Esophagus muscularis mucosa (tissue), 3 donors: Measurements from ENCODE around the gene WNT6.

Experiments used
- POLR2A ChIP-seq: fragments of 450-650 bp; IDR thresholded peaks from one replicate; pipeline ENCODE4 v1.6.1; 2017; ENCODE audit warnings: antibody characterized with exemption, moderate library complexity, mild to moderate bottlenecking, low read depth
- TF ChIP-seq, protein P1 (sequence below), 3 experiments: fragments of 200-600 bp in 2 of 3; fragments of 450-650 bp in 1 of 3; sonication (generic) in 2 of 3; IDR thresholded peaks; one replicate each; pipeline ENCODE4 v1.5.1; 2017 to 2019; ENCODE audit warnings: antibody characterized with exemption in 3 of 3, mild to moderate bottlenecking in 2 of 3, moderate library complexity in 1 of 3

DNA sequence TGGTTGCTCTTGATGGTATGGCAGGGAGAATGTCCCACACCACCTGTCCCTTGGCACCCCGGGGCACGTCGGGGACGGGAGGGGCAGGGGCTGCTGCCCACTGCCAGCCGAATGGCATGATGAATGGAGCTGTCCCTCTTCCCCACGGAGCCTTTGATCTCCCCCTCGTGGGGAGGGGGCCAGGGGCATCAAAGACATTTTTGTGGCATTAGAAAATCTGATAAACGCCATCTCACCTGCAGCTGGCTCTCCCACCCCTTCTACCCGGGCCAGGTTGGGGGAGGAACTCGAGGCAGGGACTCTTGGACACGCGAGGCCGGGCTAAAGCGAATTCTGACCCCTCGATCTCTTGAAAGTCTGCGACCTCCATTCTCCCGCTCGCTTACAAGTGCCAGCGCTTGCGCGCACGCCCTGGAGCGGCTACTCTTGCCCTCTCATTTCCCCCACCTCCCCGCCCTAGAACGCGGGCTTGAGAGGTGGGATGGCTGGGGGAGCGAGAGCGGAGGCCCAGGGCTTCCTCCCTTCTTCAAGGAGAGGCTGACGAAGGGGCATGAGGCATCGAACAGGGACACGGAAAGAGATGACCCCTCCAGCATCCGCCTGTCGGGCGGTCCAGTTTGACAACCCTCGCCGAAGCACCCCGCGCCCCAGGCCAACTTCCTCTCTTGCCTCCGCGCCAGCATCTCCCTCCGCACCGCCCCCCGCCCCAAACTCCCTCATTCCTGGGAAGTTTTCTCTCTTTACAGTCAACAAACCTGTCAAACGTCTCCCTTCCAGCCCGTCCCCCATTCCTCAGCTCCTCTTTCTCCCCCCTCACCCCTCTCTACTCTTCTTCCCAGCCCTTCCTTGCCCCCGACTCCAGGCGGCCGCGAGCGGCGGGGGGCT lies 692 bp upstream of the WNT6 start:
- TF ChIP-seq, protein P1, sequence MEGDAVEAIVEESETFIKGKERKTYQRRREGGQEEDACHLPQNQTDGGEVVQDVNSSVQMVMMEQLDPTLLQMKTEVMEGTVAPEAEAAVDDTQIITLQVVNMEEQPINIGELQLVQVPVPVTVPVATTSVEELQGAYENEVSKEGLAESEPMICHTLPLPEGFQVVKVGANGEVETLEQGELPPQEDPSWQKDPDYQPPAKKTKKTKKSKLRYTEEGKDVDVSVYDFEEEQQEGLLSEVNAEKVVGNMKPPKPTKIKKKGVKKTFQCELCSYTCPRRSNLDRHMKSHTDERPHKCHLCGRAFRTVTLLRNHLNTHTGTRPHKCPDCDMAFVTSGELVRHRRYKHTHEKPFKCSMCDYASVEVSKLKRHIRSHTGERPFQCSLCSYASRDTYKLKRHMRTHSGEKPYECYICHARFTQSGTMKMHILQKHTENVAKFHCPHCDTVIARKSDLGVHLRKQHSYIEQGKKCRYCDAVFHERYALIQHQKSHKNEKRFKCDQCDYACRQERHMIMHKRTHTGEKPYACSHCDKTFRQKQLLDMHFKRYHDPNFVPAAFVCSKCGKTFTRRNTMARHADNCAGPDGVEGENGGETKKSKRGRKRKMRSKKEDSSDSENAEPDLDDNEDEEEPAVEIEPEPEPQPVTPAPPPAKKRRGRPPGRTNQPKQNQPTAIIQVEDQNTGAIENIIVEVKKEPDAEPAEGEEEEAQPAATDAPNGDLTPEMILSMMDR (IDR thresholded peaks at IDR 0.05) = no peak
- TF ChIP-seq POLR2A = no peak
